Measurements from ENCODE around the gene NDEL1. TPM values are rescaled to one million over a fixed set of nuclear protein-coding genes. Genes with fewer than 3 reads are reported as not detected.

Gene NDEL1
- total RNA-seq, 1 donor = 69.8 TPM

DNA sequence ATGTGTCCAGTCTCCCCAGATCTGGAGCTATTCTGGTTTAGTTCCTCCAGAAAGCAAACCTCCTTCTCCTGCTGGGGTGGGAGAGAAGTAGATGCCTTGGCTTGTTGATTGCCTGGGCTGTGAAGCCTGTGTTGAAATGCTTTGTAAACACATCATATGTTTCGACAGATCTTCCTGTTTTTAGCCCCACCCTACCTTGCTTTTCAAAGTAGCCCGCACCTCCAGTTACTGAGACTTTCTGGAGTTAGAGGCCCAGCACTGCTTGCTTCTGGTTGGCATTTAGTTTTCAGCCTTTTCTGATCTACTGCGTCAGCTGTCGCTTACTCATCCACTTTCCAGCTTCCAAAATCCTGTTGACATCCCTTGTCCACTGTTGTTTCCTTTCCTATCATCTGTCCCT, 17.9 kb upstream of the NDEL1 start:
- Histone ChIP-seq H3K4me3 (ENCODE audit: insufficient read depth, low read length) (no peak overlapping the region), H3K79me2 (ENCODE audit: insufficient read depth, low read length) (no peaks in the 10 kb centered on the region), H3K4me2 (ENCODE audit: insufficient read depth, low read length) (no peak overlapping the region), H3K4me1 (ENCODE audit: insufficient read depth, low read length) (peaks cover 15% of the 10 kb centered on the region), H2AFZ (ENCODE audit: low read length) (no peak overlapping the region), H3K36me3 (ENCODE audit: insufficient read depth, low read length) (no peaks in the 10 kb centered on the region), H3K27me3 (ENCODE audit: insufficient read depth, low read length) (peaks cover 24% of the 10 kb centered on the region), H4K20me1 (ENCODE audit: insufficient read depth, low read length) (no peaks in the 10 kb centered on the region), H3K9me3 (ENCODE audit: low read depth, low read length) (no peaks in the 10 kb centered on the region), H3K27ac (ENCODE audit: low read depth, low read length) (no peak overlapping the region)
- TF ChIP-seq CTCF (IDR thresholded peaks at IDR 0.05; ENCODE audit: extremely low read depth, low read depth, low read length) = no peak
- no peak for DNase-seq (ENCODE audit: insufficient read length, low spot score, missing footprints)

DNA sequence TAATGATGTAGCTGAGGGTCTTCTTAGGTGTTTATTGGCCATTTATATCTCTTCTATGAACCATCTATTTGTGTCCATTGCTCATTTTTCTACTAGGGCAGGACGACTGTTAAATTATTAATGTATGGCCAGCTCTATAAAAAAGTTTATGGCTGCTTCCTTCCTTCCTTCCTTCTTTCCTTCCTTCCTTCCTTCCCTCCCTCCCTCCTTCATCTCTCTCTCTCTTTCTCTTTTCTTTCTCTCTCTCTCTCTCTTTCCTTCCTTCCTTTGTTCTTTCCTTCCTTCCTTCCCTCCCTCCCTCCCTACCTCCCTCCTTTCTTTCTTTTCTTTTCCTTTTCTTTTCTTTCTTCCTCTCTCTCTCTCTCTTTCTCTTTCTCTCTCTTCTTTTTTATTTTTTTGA, 17.2 kb upstream of the NDEL1 start:
- Histone ChIP-seq H3K4me2 (ENCODE audit: insufficient read depth, low read length) (no peak overlapping the region), H3K27ac (ENCODE audit: low read depth, low read length) (no peak overlapping the region), H3K4me1 (ENCODE audit: insufficient read depth, low read length) (peaks cover 15% of the 10 kb centered on the region), H4K20me1 (ENCODE audit: insufficient read depth, low read length) (no peaks in the 10 kb centered on the region), H3K9me3 (ENCODE audit: low read depth, low read length) (no peaks in the 10 kb centered on the region), H2AFZ (ENCODE audit: low read length) (no peak overlapping the region), H3K4me3 (ENCODE audit: insufficient read depth, low read length) (no peak overlapping the region), H3K36me3 (ENCODE audit: insufficient read depth, low read length) (no peaks in the 10 kb centered on the region), H3K79me2 (ENCODE audit: insufficient read depth, low read length) (no peaks in the 10 kb centered on the region), H3K27me3 (ENCODE audit: insufficient read depth, low read length) (peaks cover 24% of the 10 kb centered on the region)
- DNase-seq (ENCODE audit: insufficient read length, low spot score, missing footprints) = no peak
- TF ChIP-seq CTCF (IDR thresholded peaks at IDR 0.05; ENCODE audit: extremely low read depth, low read depth, low read length) = no peak

DNA sequence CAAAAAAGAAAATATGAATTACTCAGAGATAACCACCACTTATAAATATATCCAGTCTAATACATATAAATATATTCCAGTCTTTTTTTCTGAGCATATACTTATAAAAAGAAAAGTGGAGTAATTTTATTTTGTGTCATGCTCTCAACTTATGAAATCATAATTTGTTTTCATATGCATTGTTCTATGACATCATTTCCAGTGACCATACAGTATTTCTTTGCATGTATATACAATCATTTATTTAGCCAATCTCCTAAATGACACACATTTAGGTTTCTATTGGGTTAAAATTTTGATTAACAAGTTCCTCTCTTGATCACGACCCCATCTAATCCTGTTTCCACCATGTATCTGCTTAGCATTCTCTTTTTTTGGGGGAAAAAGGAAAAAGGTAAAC, 16.4 kb upstream of the NDEL1 start:
- TF ChIP-seq CTCF (IDR thresholded peaks at IDR 0.05; ENCODE audit: extremely low read depth, low read depth, low read length) = no peak
- Histone ChIP-seq H3K79me2 (ENCODE audit: insufficient read depth, low read length) (no peaks in the 10 kb centered on the region), H2AFZ (ENCODE audit: low read length) (no peak overlapping the region), H3K4me1 (ENCODE audit: insufficient read depth, low read length) (peaks cover 15% of the 10 kb centered on the region), H3K4me2 (ENCODE audit: insufficient read depth, low read length) (no peak overlapping the region), H3K27ac (ENCODE audit: low read depth, low read length) (no peak overlapping the region), H3K9me3 (ENCODE audit: low read depth, low read length) (no peaks in the 10 kb centered on the region), H3K4me3 (ENCODE audit: insufficient read depth, low read length) (no peak overlapping the region), H4K20me1 (ENCODE audit: insufficient read depth, low read length) (no peaks in the 10 kb centered on the region), H3K36me3 (ENCODE audit: insufficient read depth, low read length) (no peaks in the 10 kb centered on the region), H3K27me3 (ENCODE audit: insufficient read depth, low read length) (peaks cover 24% of the 10 kb centered on the region)
- no peak for DNase-seq (ENCODE audit: insufficient read length, low spot score, missing footprints)

DNA sequence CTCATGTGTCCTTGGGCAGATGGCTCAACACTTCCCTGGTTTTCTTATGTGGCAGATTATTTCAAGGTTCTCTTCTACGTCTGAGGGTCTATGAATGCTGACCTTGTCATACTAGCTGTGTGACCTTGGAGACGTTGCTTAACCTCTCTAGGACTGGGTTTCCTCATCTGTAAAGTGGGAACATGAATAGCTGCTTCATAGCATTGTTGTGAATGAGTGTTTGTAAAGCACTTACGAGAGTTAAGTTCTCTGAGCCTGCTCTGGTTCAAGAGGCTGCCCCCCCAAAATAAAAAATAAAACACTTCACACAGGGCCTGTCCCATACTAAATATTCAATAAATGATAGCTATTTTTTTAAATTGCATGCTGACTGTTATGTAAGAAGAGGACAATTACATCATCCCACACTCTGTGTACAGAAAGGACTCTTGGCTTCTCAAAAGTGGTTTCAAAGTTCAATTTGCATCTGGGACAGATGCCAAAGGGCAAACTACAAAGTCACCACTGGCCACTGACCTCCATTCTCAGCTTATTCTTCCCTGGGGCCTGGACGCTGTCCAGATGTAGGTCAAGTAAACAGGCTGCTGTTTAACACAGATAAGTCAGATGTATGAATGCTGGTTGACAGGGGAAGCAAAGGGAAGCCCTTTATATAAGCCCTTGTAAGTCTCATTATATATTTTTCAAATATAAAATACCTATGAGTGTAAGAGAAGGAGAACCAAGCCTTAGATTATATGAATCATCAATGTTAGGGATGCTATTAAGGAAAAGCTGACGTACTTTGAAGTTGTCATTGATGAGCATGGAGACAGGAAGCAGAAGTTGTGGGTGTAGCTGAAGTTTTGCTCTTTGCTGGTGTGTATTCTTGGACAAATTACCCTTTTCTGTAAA, 15.4 kb upstream of the NDEL1 start:
- H3K79me2 ChIP-seq (ENCODE audit: insufficient read depth, low read length) = no peaks in the 10 kb centered on the region
- H3K27ac ChIP-seq (ENCODE audit: low read depth, low read length) = peak overlapping the region; percentile 15
- peak overlapping the region; percentile 10 for H3K4me2 ChIP-seq (ENCODE audit: insufficient read depth, low read length)
- peak; percentile 74 for DNase-seq (ENCODE audit: insufficient read length, low spot score, missing footprints)
- no peak overlapping the region for H3K4me3 ChIP-seq (ENCODE audit: insufficient read depth, low read length)
- H3K4me1 ChIP-seq (ENCODE audit: insufficient read depth, low read length) = peaks cover 15% of the 10 kb centered on the region
- no peaks in the 10 kb centered on the region for H3K9me3 ChIP-seq (ENCODE audit: low read depth, low read length)
- no peak for TF ChIP-seq CTCF (IDR thresholded peaks at IDR 0.05; ENCODE audit: extremely low read depth, low read depth, low read length)
- no peak overlapping the region for H2AFZ ChIP-seq (ENCODE audit: low read length)
- no peaks in the 10 kb centered on the region for H3K36me3 ChIP-seq (ENCODE audit: insufficient read depth, low read length)
- no peaks in the 10 kb centered on the region for H4K20me1 ChIP-seq (ENCODE audit: insufficient read depth, low read length)
- H3K27me3 ChIP-seq (ENCODE audit: insufficient read depth, low read length) = peaks cover 22% of the 10 kb centered on the region
